H4 (cell line): ENCODE results near the gene CEMIP2. TPM values are rescaled to one million over a fixed set of nuclear protein-coding genes. Genes with fewer than 3 reads are reported as not detected.
"Not testable (repeated sequence)": the region's sequence is repeated elsewhere in the genome, so short reads cannot be mapped to it uniquely, and the experiment has no call there.

ENCODE experiments used
- DNase-seq: peaks from one replicate; pipeline ENCODE4 v3.0.0-alpha.2; 2015; ENCODE audit warnings: low spot score
- total RNA-seq: library from RNA; depleted of rRNA; stranded (reverse); fragments of >200 nt; shearing (Covaris generic); gene quantifications from 2 replicates; pipeline ENCODE4 v1.2.3, GENCODE V29; 2014; rRNA removed

Gene CEMIP2
- total RNA-seq = 27.5 and 33.4 TPM in 2 replicates

- DNase-seq = peak; percentile 88
Measured at GRCh38 chr9:71768388-71769174, at the start of gene CEMIP2. CEMIP2 (minus strand) TSS chr9:71768513; CDS start chr9:71750373, 18,140 bp downstream.

DNA sequence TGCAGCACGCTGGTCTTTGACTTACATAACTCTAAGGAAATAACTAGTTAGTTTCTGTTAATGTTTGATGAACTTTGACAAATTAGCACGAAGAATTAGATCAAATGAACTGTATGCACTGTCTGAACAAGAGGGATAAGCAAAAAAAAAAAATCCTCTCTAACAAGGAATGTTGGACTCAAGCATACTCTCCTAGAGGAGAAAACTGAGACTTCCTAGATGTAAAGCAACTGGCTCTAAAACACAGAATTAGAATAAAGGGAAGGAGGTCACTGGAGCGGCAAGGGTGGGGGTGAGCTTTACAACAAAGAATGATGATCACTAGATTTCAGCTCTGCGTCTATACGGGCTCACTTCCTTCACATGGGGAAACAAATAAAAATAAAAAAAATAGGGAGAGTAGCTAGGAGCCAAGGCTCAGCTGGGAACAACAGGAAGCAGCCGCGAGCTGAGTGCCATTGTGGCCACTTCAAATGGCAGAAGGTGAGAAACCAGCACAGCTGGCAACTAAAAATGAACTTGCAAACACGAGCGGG, 48.7 kb upstream of the CEMIP2 start:
- no peak for DNase-seq

GRCh38 chr9:71814815-71815214, 46.5 kb upstream of the CEMIP2 start:
- DNase-seq = no peak

DNA sequence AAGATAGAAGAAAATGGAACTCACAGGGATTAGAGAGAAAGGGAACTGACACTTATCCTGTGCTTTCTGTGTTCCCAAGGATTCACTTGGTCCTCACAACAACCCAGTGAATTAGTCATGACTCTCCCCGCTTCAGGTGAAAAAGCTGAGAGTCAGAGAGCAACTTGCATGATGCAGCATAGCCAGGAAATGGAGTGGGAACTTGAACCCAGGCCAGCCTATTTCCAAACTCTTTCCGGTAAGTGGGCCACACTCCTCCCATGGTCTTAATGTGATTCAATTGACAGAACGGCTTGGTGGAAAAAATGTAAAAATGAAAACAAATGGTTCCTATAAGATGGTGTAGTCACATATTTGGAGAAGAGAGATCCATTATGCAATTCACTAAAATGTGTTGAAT, 45.9 kb upstream of the CEMIP2 start:
- DNase-seq = no peak

DNA sequence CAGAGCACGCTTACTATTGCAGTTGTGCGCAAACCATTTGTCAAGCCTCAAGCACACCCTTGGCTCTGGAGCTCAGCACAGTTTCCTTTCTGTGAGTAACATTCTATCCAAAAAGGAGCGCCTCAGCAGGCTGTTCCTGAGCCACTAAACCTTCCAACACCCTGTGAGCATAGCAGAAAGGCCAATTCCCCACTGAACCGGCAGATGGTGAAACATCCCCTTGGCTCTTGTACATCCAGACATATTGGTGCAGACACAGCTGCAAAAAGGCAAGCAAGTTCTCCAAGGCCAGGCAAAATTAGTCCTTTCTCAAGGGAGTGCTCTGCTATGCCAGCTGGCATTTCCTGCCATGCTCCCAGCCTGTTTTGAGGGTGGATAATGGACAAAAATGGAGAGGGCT, 44.1 kb upstream of the CEMIP2 start:
- no peak for DNase-seq

DNA sequence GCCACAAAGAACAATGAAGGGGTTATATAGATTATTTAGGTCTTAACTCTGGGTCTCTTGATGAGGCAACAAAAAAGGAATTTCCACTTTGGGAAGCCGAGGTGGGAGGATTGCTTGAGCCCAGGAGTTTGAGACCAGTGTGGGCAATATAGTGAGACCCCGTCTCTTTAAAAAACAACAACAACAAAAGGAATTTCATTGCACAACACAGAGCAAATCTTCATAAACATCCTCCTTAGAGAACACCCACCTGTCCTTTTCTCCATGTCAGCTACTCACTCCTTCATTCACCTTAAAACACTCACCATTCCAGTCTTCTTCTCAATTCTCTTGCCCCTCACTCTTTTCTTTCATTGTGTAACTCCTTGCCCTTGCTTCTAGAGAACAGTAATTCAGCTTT, 39.8 kb upstream of the CEMIP2 start:
- no peak for DNase-seq

GRCh38 chr9:71806901-71807307, 38.6 kb upstream of the CEMIP2 start:
- peak; percentile 80 for DNase-seq

GRCh38 chr9:71805096-71805495, 36.8 kb upstream of the CEMIP2 start:
- DNase-seq = not testable (repeated sequence)

DNA sequence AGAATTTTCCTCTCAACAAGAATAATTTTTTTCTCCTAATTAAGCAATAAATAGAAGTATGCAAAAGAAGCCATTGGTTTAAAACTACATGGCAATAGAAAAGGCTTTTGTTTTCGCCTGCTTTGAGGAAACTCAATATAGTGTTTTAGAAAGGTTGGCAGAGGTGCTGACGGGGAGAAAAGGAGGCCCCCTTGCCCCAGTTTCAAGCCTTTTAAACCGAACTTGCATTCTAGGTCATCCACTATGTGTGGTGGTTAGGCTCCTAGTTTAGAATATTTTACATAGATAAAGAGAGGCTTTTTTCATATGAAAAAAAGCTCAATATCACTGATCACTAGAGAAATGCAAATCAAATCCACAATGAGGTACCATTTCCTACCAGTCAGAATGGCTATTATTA, 33.5 kb upstream of the CEMIP2 start:
- no peak for DNase-seq

GRCh38 chr9:71797266-71797665, 29.0 kb upstream of the CEMIP2 start:
- DNase-seq = no peak

DNA sequence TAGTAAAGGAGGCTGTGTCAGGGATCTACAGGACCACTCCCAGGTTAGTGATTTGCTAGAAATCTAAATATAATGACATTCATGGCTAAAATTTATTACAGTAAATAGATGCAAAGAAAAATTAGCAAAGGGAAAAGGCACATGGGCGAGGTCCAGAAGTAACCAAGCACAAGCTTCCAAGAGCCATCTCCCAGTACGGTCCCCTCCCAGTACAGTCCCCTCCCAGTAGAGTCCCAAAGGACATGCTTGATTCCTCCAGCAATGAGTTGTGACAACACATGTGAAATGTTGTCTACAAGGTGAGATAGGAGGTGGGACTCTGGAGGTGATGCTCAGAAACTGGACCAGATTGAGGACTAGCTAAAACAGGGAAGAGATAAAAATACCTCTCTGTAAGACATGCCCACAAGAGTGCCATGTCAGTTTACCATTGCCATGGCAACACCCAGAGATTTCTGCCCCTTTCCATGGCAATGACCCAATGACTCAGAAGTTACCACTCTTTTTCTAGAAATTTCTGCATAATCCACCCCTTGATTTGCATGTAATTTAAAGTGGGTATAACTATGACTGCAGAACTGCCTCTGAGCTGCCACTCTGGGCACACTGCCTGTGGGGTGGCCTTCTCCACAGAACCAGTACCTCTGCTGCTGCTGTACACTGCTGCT, 27.9 kb upstream of the CEMIP2 start:
- DNase-seq = no peak

DNA sequence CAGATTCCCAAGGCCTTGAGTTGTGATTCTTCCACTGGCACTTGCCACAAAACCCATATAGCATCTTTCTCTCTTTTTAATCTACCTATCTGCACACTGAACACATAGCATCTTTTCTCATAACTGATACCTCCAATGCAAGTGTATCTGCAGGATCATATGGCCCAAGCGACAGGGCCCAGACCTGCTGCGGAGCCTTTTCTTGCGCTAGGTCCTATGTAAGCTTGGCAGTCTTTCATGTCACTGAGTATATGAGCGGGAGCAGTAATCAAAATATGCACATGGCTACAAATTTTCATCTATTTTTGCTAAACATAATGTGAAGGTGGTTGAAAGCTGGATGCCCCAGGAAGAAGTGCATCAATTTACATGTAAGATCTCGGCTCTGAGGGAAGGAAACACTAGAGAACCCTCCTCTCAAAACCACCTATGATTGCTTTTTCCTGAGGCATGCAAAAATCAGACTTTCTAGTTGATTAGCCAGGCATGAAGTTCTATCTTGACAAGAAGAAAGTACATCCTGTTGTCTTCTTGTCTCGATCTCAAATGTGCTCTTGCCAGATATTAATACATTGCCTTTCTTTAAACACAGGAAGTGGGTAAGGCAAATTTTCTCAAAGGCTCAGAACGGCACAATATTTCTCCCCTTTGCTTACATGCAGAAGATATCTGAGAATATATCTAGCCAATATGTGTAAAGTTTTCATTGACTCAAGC, 26.9 kb upstream of the CEMIP2 start:
- DNase-seq = no peak

- no peak for DNase-seq
Measured at GRCh38 chr9:71793386-71794105, 25.2 kb upstream of the CEMIP2 start.

DNA sequence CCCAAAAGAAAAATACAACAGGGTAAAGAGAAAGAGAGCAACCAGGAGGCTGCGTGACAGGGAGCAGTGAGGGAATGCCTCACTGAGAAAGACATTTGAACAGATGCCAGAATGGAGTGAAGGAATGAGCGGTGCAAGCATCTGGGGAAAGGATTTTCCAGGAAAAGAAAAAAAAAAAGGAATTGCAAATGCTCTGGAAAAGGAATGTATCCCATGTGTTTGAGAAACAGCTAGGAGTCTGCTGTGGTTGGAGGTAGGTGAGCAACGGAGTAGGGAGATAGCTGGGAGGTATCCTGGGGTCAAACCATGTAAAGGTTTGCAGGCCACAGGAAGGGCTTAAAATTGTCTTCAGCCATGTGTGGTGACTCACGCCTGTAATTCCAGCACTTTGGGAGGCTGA, 23.6 kb upstream of the CEMIP2 start:
- DNase-seq = peak; percentile 23

- DNase-seq = no peak
Measured at GRCh38 chr9:71790296-71790695, 22.0 kb upstream of the CEMIP2 start.

DNA sequence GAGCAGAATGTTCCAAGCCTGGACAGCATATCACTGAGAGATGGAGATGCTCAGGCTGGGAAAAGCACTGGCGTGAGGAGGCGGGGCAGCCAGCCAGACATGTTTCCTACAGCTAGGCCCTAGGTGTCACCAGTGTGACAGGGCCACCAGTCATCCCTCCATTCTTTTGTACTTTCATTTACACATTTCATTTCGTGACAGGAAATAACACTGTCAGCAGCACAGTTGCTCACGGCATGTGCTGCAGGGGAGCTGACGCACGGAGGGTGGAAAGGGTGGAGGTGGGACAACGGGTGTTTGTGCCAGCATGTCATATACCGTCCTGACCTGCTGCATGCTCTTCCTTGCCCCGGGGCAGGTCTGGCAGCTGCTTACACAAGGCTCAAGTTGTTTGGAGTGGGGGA, 14.8 kb upstream of the CEMIP2 start:
- DNase-seq = peak; percentile 57

DNA sequence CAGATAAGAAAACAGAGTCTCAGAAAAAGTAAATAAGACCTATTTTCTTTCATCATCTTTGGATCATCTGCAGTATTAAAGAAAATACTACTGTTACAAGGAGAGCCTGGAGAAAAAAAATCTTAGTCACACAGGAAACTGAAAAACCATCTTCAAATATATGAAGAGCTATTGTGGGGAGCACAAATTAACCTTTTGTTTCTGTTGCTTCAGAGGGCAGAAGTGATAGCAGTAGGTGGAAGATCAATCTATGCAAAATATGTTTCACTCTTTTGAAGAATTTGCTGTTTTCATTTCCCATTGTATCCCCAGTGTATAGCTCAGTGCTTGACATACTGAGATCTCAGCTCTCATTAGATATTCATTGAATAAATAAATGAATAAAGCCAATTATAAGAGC, 13.1 kb upstream of the CEMIP2 start:
- DNase-seq = no peak

DNA sequence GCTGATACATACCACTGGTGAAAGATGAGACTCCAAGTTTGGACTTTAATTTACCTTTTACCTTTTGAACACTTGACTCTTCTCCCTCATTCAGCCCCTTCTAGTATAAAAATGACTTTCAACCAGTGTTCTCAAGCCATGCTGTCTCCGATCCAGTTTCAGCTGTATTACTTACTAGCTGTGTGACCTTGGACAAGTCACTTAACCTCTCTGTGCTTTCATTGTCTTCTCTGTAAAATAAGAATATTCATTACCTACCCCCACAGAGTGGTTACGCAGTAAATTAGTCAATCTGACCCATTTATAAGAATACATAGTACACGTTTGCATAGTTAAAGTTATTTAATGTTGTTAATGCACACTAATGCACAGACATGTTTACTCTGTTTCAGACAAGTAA, 12.6 kb upstream of the CEMIP2 start:
- DNase-seq = no peak

DNA sequence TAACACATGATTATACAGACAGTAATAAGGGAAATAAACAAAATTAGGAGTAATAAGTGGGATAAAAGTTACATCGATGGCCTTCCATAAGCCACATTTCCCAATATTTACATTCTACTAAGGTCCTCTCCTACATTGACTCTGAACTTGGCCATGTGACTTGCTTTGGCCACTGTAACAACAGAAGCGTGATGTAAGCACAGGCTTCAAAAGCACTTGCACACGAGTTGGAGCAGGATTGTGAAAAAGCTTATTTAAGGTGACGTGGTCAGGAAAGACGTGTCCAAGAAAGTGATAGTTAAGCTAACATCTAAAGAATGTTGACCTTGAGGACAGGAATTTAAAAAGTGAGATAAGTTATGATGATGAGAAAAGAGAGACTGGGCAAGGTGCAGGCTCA, 9.8 kb upstream of the CEMIP2 start:
- no peak for DNase-seq

GRCh38 chr9:71774920-71775319, 6.6 kb upstream of the CEMIP2 start:
- no peak for DNase-seq

- no peak for DNase-seq
Measured at GRCh38 chr9:71772726-71773125, 4.4 kb upstream of the CEMIP2 start.

DNA sequence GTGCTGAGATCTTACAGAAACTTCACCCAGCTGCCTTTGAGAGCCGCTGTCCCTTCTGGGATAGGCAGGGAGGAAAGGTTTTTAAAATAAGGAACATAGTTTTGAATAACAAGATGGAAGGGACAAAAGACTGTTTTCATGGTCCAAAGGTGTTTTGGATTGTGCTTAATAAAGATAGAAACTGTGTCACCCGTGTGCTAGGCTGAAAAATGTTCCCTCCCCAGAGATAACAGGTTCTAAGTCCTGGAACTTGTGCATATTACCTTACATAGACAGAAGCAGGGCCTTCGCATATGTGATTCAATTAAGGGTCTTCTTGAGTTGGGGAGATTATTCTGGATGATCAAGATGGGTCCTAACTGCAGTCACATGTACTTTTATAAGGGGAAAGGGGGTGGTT, 1.9 kb upstream of the CEMIP2 start:
- DNase-seq = no peak
